ENCODE measurements around the gene VPS13A. TPM values are rescaled to one million over a fixed set of nuclear protein-coding genes. Genes with fewer than 3 reads are reported as not detected.

The VPS13A gene
- total RNA-seq, 2 donors from 2014 or later, result 42.5 to 54.4 TPM

DNA sequence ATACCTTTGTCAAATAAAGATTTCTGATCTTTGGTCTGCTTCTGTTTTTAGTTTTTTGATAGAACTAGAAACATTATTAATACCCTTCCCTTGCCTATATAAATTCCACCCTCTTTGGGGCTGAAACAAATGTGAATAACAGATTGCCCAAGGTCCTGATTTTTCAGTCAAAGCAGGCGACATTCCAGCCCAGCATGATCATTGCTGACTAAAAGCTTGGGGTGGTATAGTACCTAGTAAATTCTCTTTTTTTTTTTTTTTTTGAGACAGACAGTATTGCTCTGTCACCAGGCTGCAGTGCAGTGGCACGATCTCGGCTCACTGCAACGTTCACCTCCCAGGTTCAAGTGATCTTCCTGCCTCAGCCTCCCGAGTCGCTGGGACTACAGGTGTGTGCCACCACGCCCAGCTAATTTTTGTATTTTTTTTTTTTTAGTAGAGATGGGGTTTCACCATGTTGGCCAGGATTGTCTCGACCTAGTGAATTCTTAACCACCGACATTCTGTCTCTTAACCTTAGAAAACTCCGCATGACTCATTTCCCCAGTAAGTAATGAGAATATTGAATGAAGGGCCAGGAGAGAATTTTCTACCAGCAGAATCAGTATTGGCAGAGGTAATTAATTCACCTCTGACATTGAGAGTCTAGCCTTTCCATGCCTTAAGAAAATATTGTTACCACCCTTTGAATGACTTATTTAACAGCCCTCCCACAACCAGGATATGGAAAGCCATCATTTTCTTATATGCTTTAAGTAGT, 244.4 kb downstream of the VPS13A start:
- WGBS, 2 donors, result 93 to 95% methylated on average over 10 of the region's 10 CpGs
- TF ChIP-seq, protein P1, sequence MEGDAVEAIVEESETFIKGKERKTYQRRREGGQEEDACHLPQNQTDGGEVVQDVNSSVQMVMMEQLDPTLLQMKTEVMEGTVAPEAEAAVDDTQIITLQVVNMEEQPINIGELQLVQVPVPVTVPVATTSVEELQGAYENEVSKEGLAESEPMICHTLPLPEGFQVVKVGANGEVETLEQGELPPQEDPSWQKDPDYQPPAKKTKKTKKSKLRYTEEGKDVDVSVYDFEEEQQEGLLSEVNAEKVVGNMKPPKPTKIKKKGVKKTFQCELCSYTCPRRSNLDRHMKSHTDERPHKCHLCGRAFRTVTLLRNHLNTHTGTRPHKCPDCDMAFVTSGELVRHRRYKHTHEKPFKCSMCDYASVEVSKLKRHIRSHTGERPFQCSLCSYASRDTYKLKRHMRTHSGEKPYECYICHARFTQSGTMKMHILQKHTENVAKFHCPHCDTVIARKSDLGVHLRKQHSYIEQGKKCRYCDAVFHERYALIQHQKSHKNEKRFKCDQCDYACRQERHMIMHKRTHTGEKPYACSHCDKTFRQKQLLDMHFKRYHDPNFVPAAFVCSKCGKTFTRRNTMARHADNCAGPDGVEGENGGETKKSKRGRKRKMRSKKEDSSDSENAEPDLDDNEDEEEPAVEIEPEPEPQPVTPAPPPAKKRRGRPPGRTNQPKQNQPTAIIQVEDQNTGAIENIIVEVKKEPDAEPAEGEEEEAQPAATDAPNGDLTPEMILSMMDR (IDR thresholded peaks at IDR 0.05), result no peak
- TF ChIP-seq POLR2A (IDR thresholded peaks at IDR 0.05), result no peak
- H3K9me3 ChIP-seq, result no peaks in the 10 kb centered on the region
- H3K27me3 ChIP-seq, result no peaks in the 10 kb centered on the region
- intact Hi-C loops (cut with DNase I), result no loop called here
- H3K36me3 ChIP-seq (replicated peaks in 1 of 2; ENCODE audit: insufficient read depth in 1 of 2, low read depth in 2 of 2), result no peaks in the 10 kb centered on the region
- no peak overlapping the region for H3K27ac ChIP-seq
- H3K4me3 ChIP-seq, result no peak overlapping the region
- no peak for DNase-seq
- peaks cover 3% of the 10 kb centered on the region for H3K4me1 ChIP-seq
- ATAC-seq, result no peak

DNA sequence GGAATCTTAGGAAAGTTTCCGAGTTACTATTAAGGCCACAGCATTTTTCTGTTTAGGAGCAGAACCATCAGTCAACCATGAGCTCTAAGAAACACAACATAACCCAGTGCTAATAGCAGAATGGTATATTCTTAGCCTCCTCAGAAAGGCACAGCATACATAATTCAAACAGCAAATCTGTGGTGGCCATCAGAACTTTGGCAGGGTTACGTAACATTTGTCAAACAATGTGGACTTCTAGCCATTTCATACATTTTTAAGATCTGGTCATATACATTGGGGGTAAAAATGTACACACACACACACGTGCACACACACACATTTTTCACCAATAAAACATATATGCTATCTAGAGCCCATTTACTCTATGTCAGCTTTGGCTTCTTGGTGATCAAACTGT, 245.6 kb downstream of the VPS13A start:
- no peaks in the 10 kb centered on the region for H3K36me3 ChIP-seq (replicated peaks in 1 of 2; ENCODE audit: insufficient read depth in 1 of 2, low read depth in 2 of 2)
- intact Hi-C loops (cut with DNase I), result no loop called here
- H3K4me3 ChIP-seq, result no peak overlapping the region
- peaks cover 5% of the 10 kb centered on the region for H3K4me1 ChIP-seq
- TF ChIP-seq, protein P1 (IDR thresholded peaks at IDR 0.05), result no peak
- no peak for TF ChIP-seq POLR2A (IDR thresholded peaks at IDR 0.05)
- no peaks in the 10 kb centered on the region for H3K9me3 ChIP-seq
- no peaks in the 10 kb centered on the region for H3K27me3 ChIP-seq
- DNase-seq (no peak), ATAC-seq (no peak)
- H3K27ac ChIP-seq, result no peak overlapping the region
- WGBS, 2 donors, result 92 to 96% methylated on average over 3 of the region's 3 CpGs

DNA sequence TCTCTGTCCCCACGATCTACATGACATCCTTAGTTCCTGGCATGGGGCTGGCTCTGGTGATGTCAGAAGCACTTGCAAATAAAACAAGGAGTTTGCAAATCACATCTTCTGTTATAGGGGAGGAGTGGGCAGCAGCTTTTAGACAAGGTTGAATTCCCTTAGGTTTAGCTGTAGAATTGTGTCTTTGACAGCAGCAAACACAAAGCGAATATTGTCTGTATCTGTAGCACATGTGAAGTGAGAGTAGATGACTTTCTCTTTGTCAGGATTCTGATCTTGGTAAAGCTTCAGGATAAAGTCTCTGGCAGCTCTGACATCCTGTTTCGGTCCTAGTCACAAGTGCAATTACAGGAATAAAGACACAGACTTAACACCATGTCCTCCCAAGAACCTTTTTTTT, 246.5 kb downstream of the VPS13A start:
- 92 to 93% methylated on average over 3 of the region's 3 CpGs for WGBS, 2 donors
- intact Hi-C loops (cut with DNase I), result no loop called here
- Histone ChIP-seq H3K4me1 (peaks cover 5% of the 10 kb centered on the region), H3K36me3 (replicated peaks in 1 of 2; ENCODE audit: insufficient read depth in 1 of 2, low read depth in 2 of 2) (no peaks in the 10 kb centered on the region), H3K27ac (no peak overlapping the region), H3K27me3 (no peaks in the 10 kb centered on the region), H3K4me3 (no peak overlapping the region), H3K9me3 (no peaks in the 10 kb centered on the region)
- DNase-seq, result no peak
- TF ChIP-seq, protein P1 (IDR thresholded peaks at IDR 0.05), result no peak
- no peak for TF ChIP-seq POLR2A (IDR thresholded peaks at IDR 0.05)
- no peak for ATAC-seq

DNA sequence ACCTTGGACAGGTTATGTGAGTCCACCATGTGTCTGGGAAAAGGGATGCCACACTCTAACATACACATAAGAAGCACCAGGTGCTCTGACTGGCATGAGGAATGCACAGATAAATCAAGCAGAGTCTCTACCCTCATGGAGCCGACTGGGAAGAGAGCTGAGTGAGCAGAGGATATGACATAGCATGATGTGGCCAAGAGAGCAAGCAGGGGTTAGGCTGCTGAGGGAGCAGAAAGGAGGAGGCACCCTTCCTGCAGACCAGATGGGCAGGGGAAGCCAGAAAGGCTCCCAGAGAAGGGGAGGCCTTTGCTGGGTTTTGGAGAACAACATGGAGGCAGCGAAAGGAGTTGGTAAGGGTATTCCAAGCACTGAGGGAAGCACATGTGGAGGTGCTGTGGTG, 247.7 kb downstream of the VPS13A start:
- intact Hi-C loops (cut with DNase I), result no loop called here
- Histone ChIP-seq H3K27ac (no peak overlapping the region), H3K9me3 (no peaks in the 10 kb centered on the region), H3K4me1 (peaks cover 5% of the 10 kb centered on the region), H3K36me3 (replicated peaks in 1 of 2; ENCODE audit: insufficient read depth in 1 of 2, low read depth in 2 of 2) (no peaks in the 10 kb centered on the region), H3K27me3 (no peaks in the 10 kb centered on the region), H3K4me3 (no peak overlapping the region)
- no peak for DNase-seq
- 89 to 92% methylated on average over 2 of the region's 2 CpGs for WGBS, 2 donors
- TF ChIP-seq, protein P1 (IDR thresholded peaks at IDR 0.05), result no peak
- TF ChIP-seq POLR2A (IDR thresholded peaks at IDR 0.05), result no peak
- ATAC-seq, result no peak

DNA sequence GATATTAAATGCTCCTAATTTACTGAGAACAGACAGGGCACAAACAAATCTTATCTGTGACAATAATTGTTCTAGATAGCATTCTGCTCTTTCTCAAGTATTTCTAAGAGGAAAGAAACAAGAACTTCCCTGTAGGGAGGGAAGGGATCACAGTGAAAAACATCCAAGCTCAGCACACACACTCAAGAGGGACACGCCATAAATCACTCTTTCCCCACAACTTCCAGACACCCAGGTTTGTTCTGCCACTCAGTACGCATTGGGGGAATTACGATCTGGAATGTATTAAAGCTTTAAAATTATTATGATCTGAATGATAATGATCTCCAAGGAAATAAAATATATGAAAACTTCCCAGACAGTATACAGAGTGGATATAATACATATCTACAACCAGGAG, 249.4 kb downstream of the VPS13A start:
- no peaks in the 10 kb centered on the region for H3K36me3 ChIP-seq (replicated peaks in 1 of 2; ENCODE audit: insufficient read depth in 1 of 2, low read depth in 2 of 2)
- DNase-seq (no peak), ATAC-seq (no peak)
- no peak overlapping the region for H3K27ac ChIP-seq
- H3K4me1 ChIP-seq, result peaks cover 5% of the 10 kb centered on the region
- H3K27me3 ChIP-seq, result no peaks in the 10 kb centered on the region
- no peak for TF ChIP-seq POLR2A (IDR thresholded peaks at IDR 0.05)
- TF ChIP-seq, protein P1 (IDR thresholded peaks at IDR 0.05), result no peak
- 59 to 83% methylated on average over 3 of the region's 3 CpGs for WGBS, 2 donors
- intact Hi-C loops (cut with DNase I), result no loop called here
- H3K4me3 ChIP-seq, result no peak overlapping the region
- no peaks in the 10 kb centered on the region for H3K9me3 ChIP-seq
